HFF-Myc (cell line): ENCODE data around the gene ATG10.

Experiments
- DNase-seq: peaks from one replicate; pipeline ENCODE4 v3.0.0-alpha.2; 2011; ENCODE audit warnings: low read depth; ENCODE audit errors: extremely low read depth
- H3K4me3 ChIP-seq: replicated peaks from 2 replicates; pipeline ENCODE4 v1.5.1; 2011; ENCODE audit warnings: low read depth, mild to moderate bottlenecking, control low read depth, low read length
- TF ChIP-seq, protein P1 (sequence below): IDR thresholded peaks from 2 replicates; pipeline ENCODE4 v1.5.1; 2012; ENCODE audit warnings: mild to moderate bottlenecking, low read depth, low read length, control low read depth; ENCODE audit errors: missing control alignments

The ATG10 gene

GRCh38 chr5:82151662-82152061, 179.8 kb downstream of the ATG10 start:
- TF ChIP-seq, protein P1, sequence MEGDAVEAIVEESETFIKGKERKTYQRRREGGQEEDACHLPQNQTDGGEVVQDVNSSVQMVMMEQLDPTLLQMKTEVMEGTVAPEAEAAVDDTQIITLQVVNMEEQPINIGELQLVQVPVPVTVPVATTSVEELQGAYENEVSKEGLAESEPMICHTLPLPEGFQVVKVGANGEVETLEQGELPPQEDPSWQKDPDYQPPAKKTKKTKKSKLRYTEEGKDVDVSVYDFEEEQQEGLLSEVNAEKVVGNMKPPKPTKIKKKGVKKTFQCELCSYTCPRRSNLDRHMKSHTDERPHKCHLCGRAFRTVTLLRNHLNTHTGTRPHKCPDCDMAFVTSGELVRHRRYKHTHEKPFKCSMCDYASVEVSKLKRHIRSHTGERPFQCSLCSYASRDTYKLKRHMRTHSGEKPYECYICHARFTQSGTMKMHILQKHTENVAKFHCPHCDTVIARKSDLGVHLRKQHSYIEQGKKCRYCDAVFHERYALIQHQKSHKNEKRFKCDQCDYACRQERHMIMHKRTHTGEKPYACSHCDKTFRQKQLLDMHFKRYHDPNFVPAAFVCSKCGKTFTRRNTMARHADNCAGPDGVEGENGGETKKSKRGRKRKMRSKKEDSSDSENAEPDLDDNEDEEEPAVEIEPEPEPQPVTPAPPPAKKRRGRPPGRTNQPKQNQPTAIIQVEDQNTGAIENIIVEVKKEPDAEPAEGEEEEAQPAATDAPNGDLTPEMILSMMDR: no peak
- no peak overlapping the region for H3K4me3 ChIP-seq
- DNase-seq: no peak

- TF ChIP-seq, protein P1: no peak
- DNase-seq: no peak
- H3K4me3 ChIP-seq: no peak overlapping the region
These were observed 181.2 kb downstream of the ATG10 start for GRCh38 chr5:82152978-82153481.

GRCh38 chr5:82154776-82155175, 183.0 kb downstream of the ATG10 start:
- DNase-seq: no peak
- TF ChIP-seq, protein P1: no peak
- H3K4me3 ChIP-seq: no peak overlapping the region

DNA sequence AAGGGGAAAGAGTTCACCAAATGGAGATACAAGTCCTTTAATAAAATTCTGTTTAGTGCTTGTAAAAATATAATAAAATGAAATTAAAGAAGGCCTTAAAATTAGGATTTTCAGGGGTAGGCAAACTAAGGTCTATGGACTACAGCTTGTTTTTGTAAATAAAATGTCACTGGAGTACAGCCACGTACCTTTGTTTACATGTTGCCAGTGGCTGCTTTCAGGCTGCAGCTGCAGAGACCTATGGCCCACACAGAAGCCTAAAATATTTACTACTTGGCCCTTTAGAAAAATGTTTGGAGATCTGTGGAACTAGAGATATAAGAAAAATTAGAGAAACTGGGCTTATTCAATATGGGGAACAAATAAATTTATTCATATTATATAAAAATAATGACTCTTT, 183.5 kb downstream of the ATG10 start:
- H3K4me3 ChIP-seq: no peak overlapping the region
- TF ChIP-seq, protein P1: no peak
- DNase-seq: no peak

DNA sequence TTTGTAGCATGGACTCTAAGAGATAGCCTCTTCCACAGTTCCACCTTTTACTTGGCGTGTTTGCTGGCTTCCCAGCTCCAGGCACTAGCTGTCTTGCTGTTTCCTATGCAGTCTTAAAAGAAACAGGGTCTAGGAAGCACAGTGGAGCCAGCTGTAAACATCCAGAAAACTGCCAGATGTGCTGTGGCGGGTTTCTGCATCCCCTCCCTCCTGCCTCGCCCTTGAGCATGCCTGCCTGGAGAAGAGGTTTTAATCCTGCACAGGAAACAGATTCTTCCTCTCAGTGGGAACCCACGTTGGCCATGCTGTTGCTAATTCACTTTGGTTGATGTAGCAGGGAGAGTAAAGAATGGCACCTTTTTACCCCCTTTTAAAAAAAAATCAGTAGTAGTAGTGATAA, 185.1 kb downstream of the ATG10 start:
- DNase-seq: no peak
- H3K4me3 ChIP-seq: no peak overlapping the region
- TF ChIP-seq, protein P1: no peak

GRCh38 chr5:82158755-82159413, 187.1 kb downstream of the ATG10 start:
- H3K4me3 ChIP-seq: no peak overlapping the region
- TF ChIP-seq, protein P1: no peak
- DNase-seq: no peak

- no peak overlapping the region for H3K4me3 ChIP-seq
- no peak for DNase-seq
- TF ChIP-seq, protein P1: no peak
These were observed 189.1 kb downstream of the ATG10 start for GRCh38 chr5:82160948-82161347.
